HEK293T (cell line): ENCODE measurements around the gene MYBBP1A.

Source experiments
- CTCF ChIA-PET: fragments of 350-600 bp; formaldehyde crosslinking; extraction: SDS; loops from one replicate; lab custom pipeline; 2021; ENCODE audit warnings: antibody characterized with exemption, inconsistent platforms; lab: Yijun Ruan, JAX
- POLR2A ChIA-PET: fragments of 350-600 bp; formaldehyde crosslinking; extraction: SDS; loops from one replicate; lab custom pipeline; 2020; ENCODE audit warnings: antibody characterized with exemption, inconsistent platforms; lab: Yijun Ruan, JAX
- DNase-seq: peaks from one replicate; pipeline ENCODE4 v3.0.0; 2012; ENCODE audit warnings: mixed read lengths; ENCODE audit errors: extremely low spot score
- ARNT ChIP-seq: fragments of 450-650 bp; IDR thresholded peaks from 2 replicates; pipeline ENCODE4 v1.6.1; 2017; ENCODE audit warnings: mild to moderate bottlenecking
- BHLHE40 ChIP-seq: fragments of 450-650 bp; IDR thresholded peaks from 2 replicates; pipeline ENCODE4 v1.6.1; 2016; ENCODE audit warnings: mild to moderate bottlenecking, moderate library complexity, borderline replicate concordance
- CTBP1 ChIP-seq: fragments of 450-650 bp; IDR thresholded peaks from 2 replicates; pipeline ENCODE4 v1.6.1; 2016; ENCODE audit warnings: borderline replicate concordance
- ELF4 ChIP-seq: fragments of 450-650 bp; IDR thresholded peaks from 2 replicates; pipeline ENCODE4 v1.6.1; 2017; ENCODE audit warnings: antibody characterized with exemption
- FOXA1 ChIP-seq: fragments of 450-650 bp; IDR thresholded peaks from 2 replicates; pipeline ENCODE4 v1.6.1; 2016; ENCODE audit warnings: mild to moderate bottlenecking
- FOXK2 ChIP-seq: fragments of 450-650 bp; IDR thresholded peaks from 2 replicates; pipeline ENCODE4 v1.6.1; 2016; ENCODE audit warnings: mild to moderate bottlenecking
- FOXM1 ChIP-seq: fragments of 450-650 bp; IDR thresholded peaks from 2 replicates; pipeline ENCODE4 v1.6.1; 2017; ENCODE audit warnings: mild to moderate bottlenecking, borderline replicate concordance
- HDGF ChIP-seq: fragments of 450-650 bp; IDR thresholded peaks from 2 replicates; pipeline ENCODE4 v1.6.1; 2017; ENCODE audit warnings: antibody characterized with exemption, borderline replicate concordance
- L3MBTL2 ChIP-seq: fragments of 450-650 bp; conservative IDR thresholded peaks from 2 replicates; pipeline ENCODE4 v1.6.1; 2016; ENCODE audit warnings: mild to moderate bottlenecking
- LEF1 ChIP-seq: fragments of 450-650 bp; IDR thresholded peaks from 2 replicates; pipeline ENCODE4 v1.6.1; 2017; ENCODE audit warnings: mild to moderate bottlenecking, borderline replicate concordance
- NFRKB ChIP-seq: fragments of 450-650 bp; IDR thresholded peaks from 2 replicates; pipeline ENCODE4 v1.6.1; 2016; ENCODE audit warnings: mild to moderate bottlenecking, moderate library complexity
- SP1 ChIP-seq: fragments of 450-650 bp; IDR thresholded peaks from 2 replicates; pipeline ENCODE4 v1.6.1; 2017
- SUZ12 ChIP-seq: fragments of 450-650 bp; IDR thresholded peaks from 2 replicates; pipeline ENCODE4 v1.6.1; 2016; ENCODE audit warnings: mild to moderate bottlenecking
- TARDBP ChIP-seq: fragments of 450-650 bp; IDR thresholded peaks from 2 replicates; pipeline ENCODE4 v1.6.1; 2016
- ZNF384 ChIP-seq: fragments of 450-650 bp; IDR thresholded peaks from 2 replicates; pipeline ENCODE4 v1.6.1; 2016
- TF ChIP-seq, protein P1 (sequence below): fragments of 450-650 bp; IDR thresholded peaks from 2 replicates; pipeline ENCODE4 v1.6.1; 2016

MYBBP1A gene

GRCh38 chr17:4551141-4551540 lies 4.0 kb downstream of the MYBBP1A start:
- POLR2A ChIA-PET, result interaction anchor here (1.2 kb wide), 1 partner anchor 12 kb away, joined by 4 read pairs; no protein-coding TSS in a partner anchor
- CTCF ChIA-PET, result no interaction called here
- TF ChIP-seq FOXA1, result no peak
- no peak for TF ChIP-seq ZNF384
- TF ChIP-seq ELF4, result no peak
- TF ChIP-seq L3MBTL2, result no peak
- TF ChIP-seq SP1, result no peak
- no peak for TF ChIP-seq NFRKB
- no peak for TF ChIP-seq FOXM1
- no peak for TF ChIP-seq SUZ12
- TF ChIP-seq BHLHE40, result no peak
- no peak for TF ChIP-seq FOXK2
- TF ChIP-seq LEF1, result no peak
- TF ChIP-seq CTBP1, result no peak
- TF ChIP-seq, protein P1, sequence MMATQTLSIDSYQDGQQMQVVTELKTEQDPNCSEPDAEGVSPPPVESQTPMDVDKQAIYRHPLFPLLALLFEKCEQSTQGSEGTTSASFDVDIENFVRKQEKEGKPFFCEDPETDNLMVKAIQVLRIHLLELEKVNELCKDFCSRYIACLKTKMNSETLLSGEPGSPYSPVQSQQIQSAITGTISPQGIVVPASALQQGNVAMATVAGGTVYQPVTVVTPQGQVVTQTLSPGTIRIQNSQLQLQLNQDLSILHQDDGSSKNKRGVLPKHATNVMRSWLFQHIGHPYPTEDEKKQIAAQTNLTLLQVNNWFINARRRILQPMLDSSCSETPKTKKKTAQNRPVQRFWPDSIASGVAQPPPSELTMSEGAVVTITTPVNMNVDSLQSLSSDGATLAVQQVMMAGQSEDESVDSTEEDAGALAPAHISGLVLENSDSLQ, result no peak
- TF ChIP-seq ARNT, result no peak
- DNase-seq, result no peak

GRCh38 chr17:4550534-4551039 lies 4.6 kb downstream of the MYBBP1A start:
- DNase-seq, result no peak
- TF ChIP-seq FOXK2, result no peak
- POLR2A ChIA-PET, result interaction anchor here (1.4 kb wide), 1 partner anchor 14 kb away, joined by 4 read pairs; no protein-coding TSS in a partner anchor
- CTCF ChIA-PET, result no interaction called here

GRCh38 chr17:4549781-4550533 lies 5.2 kb downstream of the MYBBP1A start:
- ChIA-PET POLR2A (interaction anchor here (1.4 kb wide), 1 partner anchor 13 kb away, joined by 4 read pairs; no protein-coding TSS in a partner anchor), CTCF (no interaction called here)
- no peak for DNase-seq
- TF ChIP-seq FOXM1 (no peak), L3MBTL2 (no peak), SP1 (no peak), TARDBP (no peak), CTBP1 (no peak), ELF4 (no peak), LEF1 (no peak), FOXA1 (no peak), HDGF (no peak), ARNT (no peak), ZNF384 (no peak), NFRKB (no peak)
- TF ChIP-seq, protein P1, result no peak

- TF ChIP-seq HDGF (no peak), ZNF384 (no peak), L3MBTL2 (no peak), FOXM1 (no peak), SP1 (no peak), BHLHE40 (no peak), LEF1 (no peak), TARDBP (no peak), FOXA1 (no peak), NFRKB (no peak), CTBP1 (no peak), FOXK2 (no peak), ELF4 (no peak), SUZ12 (no peak), ARNT (no peak)
- TF ChIP-seq, protein P1, result no peak
- POLR2A ChIA-PET, result interaction anchor here (1.4 kb wide), 1 partner anchor 12 kb away, joined by 4 read pairs; no protein-coding TSS in a partner anchor
Measured at GRCh38 chr17:4548721-4549531, 6.3 kb downstream of the MYBBP1A start.

DNA sequence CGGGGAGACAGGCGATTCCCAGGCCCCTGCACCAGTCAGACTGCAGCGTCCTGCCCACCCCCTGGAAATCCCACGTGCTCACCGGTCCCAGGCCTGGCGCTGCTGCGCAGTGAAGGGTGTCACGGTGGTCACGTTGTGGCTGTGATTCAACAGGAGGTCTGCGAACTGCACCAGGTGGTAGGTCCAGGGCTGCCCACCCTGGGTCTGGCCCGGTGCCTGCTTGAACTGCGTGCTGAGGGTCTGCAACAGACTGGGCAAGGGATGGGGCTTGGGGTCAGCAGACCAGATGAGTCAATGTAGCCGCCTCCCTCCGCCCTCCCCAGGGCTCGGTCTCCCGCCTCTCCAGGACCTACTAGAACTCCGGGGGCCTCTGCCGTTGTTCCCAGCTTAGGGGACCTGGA lies 7.1 kb downstream of the MYBBP1A start:
- no peak for DNase-seq
- ChIA-PET POLR2A (no interaction called here), CTCF (no interaction called here)
- no peak for TF ChIP-seq LEF1
- TF ChIP-seq SP1, result no peak
- no peak for TF ChIP-seq ZNF384
- no peak for TF ChIP-seq CTBP1
- no peak for TF ChIP-seq HDGF
- TF ChIP-seq ARNT, result no peak
- no peak for TF ChIP-seq TARDBP
- TF ChIP-seq L3MBTL2, result no peak
- TF ChIP-seq, protein P1, result no peak
- TF ChIP-seq FOXK2, result no peak

More at GRCh38 chr17:4548721-4549531, 6.3 kb downstream of the MYBBP1A start:
- CTCF ChIA-PET, result interaction anchor here (0.5 kb wide), 1 partner anchor 18 kb away, joined by 3 read pairs; no protein-coding TSS in a partner anchor
- DNase-seq, result no peak
